HG03439 (cell line): Measurements from ENCODE around the gene LAMC3.
"Not testable (repeated sequence)": the region's sequence is repeated elsewhere in the genome, so short reads cannot be mapped to it uniquely, and the experiment has no call there.

Experiments used
- ATAC-seq: cut with Tn5 transposase; IDR thresholded peaks from one replicate; pipeline ENCODE4 v1.9.1; 2021; ENCODE audit warnings: mild to moderate bottlenecking, moderate library complexity; ENCODE audit not compliant: unreplicated experiment

LAMC3 gene

GRCh38 chr9:131094015-131094414 lies 85.0 kb downstream of the LAMC3 start:
- ATAC-seq = no peak

GRCh38 chr9:131094622-131095021 lies 85.6 kb downstream of the LAMC3 start:
- ATAC-seq = no peak

- ATAC-seq = no peak
Observed at GRCh38 chr9:131095666-131096268, 86.8 kb downstream of the LAMC3 start.

GRCh38 chr9:131096269-131097125 lies 87.5 kb downstream of the LAMC3 start, which contains the start of gene AIF1L:
AIF1L (plus strand) TSS chr9:131096531; CDS start chr9:131096630, 99 bp downstream.
- no peak for ATAC-seq

GRCh38 chr9:131097126-131097947 lies 88.4 kb downstream of the LAMC3 start:
- no peak for ATAC-seq

- ATAC-seq = no peak
Observed at GRCh38 chr9:131097948-131098278, 88.9 kb downstream of the LAMC3 start.

GRCh38 chr9:131098391-131099101 lies 89.6 kb downstream of the LAMC3 start:
- no peak for ATAC-seq

GRCh38 chr9:131099102-131099606 lies 90.2 kb downstream of the LAMC3 start:
- ATAC-seq = no peak

- not testable (repeated sequence) for ATAC-seq
Observed at GRCh38 chr9:131099845-131100244, 90.9 kb downstream of the LAMC3 start.

GRCh38 chr9:131100445-131100844 lies 91.5 kb downstream of the LAMC3 start:
- ATAC-seq = no peak

GRCh38 chr9:131101207-131101964 lies 92.4 kb downstream of the LAMC3 start:
- ATAC-seq = no peak

- no peak for ATAC-seq
Observed at GRCh38 chr9:131103024-131103423, 94.0 kb downstream of the LAMC3 start.

- no peak for ATAC-seq
Observed at GRCh38 chr9:131103535-131103934, 94.6 kb downstream of the LAMC3 start.

- no peak for ATAC-seq
Observed at GRCh38 chr9:131104016-131104740, 95.2 kb downstream of the LAMC3 start.

GRCh38 chr9:131105952-131106351 lies 97.0 kb downstream of the LAMC3 start:
- ATAC-seq = no peak

- no peak for ATAC-seq
Observed at GRCh38 chr9:131107760-131108159, 98.8 kb downstream of the LAMC3 start.

GRCh38 chr9:131111186-131111853 lies 102.3 kb downstream of the LAMC3 start:
- ATAC-seq = no peak

- no peak for ATAC-seq
Observed at GRCh38 chr9:131111854-131112311, 102.9 kb downstream of the LAMC3 start.
